ENCODE data around the gene NFIB.

NFIB gene

DNA sequence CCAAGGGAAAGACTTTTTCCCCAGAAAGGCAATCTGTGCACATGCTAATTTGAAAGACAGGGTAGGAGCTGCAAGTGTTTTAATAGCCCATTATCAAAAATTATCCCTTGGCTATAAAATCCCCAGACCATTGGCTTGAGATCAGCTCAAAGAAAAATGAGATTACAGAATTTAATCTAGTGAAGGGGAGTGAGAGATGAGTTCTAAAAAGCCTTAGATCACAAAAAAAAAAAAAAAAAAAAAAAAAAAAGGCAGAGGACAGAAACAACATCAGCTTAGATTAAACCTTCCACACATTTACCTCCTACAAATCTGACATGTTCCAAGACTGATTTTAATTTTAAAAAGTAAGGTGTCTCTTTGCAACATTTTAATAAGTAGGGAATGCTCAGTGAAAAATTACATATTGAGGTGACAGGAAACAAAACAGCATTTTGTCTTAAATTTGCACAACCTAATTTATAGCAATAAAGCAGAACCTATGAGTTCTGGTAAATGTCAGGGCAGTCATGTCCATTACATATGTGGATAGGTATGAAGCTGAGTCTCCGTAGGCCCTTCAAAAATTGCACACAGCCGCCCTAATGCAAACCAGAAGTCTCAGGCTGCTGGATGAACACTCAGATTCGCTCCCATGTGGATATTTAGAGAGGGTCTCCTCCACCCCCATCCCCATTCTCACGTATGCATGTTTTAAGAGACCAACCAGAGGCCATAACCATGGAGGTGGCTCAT lies 43.4 kb downstream of the NFIB start:
- TF ChIP-seq, protein P1, sequence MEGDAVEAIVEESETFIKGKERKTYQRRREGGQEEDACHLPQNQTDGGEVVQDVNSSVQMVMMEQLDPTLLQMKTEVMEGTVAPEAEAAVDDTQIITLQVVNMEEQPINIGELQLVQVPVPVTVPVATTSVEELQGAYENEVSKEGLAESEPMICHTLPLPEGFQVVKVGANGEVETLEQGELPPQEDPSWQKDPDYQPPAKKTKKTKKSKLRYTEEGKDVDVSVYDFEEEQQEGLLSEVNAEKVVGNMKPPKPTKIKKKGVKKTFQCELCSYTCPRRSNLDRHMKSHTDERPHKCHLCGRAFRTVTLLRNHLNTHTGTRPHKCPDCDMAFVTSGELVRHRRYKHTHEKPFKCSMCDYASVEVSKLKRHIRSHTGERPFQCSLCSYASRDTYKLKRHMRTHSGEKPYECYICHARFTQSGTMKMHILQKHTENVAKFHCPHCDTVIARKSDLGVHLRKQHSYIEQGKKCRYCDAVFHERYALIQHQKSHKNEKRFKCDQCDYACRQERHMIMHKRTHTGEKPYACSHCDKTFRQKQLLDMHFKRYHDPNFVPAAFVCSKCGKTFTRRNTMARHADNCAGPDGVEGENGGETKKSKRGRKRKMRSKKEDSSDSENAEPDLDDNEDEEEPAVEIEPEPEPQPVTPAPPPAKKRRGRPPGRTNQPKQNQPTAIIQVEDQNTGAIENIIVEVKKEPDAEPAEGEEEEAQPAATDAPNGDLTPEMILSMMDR (IDR thresholded peaks at IDR 0.05; ENCODE audit: low read depth, low read length) = no peak
- no peak overlapping the region for H3K4me3 ChIP-seq (ENCODE audit: low read depth, low read length)

DNA sequence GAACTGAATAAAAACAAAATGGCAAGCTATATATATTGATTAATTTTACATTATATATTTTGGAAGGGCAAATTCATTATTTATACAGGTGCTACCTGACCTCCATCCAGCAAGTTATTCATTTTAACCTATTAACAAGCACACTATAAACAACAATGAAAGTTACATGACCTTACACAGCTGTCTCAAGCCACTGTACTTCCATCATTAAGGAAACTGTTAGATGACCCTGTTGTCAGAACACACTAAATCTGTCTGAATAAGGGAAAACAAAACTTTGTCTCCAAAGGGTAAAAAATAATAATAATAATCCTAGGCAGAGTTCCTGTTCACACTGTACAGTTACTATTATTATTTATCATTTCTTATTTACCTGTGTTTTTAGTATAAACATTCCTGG lies 44.0 kb downstream of the NFIB start:
- TF ChIP-seq, protein P1 (IDR thresholded peaks at IDR 0.05; ENCODE audit: low read depth, low read length) = no peak
- no peak overlapping the region for H3K4me3 ChIP-seq (ENCODE audit: low read depth, low read length)

DNA sequence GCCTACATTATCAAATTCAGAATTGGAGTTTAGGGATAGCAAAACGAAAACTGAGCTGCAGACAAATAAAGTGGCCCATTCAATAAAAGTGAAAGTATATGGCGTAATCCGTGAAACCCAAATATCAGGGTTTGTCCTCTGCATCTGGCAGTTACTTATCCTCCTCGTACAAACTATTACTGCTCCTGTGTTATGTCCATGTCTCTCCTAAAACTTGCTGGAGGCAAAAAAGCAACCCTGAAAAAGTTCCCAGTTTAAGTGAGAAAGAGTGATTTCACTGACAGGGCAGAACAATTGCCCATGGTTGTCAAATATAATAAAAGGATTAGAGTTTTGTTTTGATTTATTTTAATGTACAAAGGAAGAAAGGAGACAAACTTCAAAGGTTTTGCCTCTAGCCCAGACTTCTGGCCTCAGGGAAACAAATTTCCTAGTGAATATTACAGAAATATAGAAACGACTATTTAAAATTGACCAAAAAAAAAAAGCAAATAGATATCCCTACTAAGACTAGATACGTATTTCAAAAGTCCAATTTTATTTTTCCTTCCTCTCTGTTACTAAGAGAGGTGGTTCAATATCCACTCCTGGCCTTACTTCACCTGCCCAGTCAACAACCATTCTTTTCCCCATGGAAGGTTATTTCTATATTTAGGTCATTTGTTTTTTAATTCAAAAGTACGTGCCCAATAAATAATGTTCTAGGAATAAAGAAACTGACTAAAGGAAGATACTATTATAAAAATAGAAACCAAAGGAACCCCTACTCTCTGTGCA lies 50.0 kb downstream of the NFIB start:
- no peak overlapping the region for H3K4me3 ChIP-seq (ENCODE audit: low read depth, low read length)
- TF ChIP-seq, protein P1 (IDR thresholded peaks at IDR 0.05; ENCODE audit: low read depth, low read length) = no peak

DNA sequence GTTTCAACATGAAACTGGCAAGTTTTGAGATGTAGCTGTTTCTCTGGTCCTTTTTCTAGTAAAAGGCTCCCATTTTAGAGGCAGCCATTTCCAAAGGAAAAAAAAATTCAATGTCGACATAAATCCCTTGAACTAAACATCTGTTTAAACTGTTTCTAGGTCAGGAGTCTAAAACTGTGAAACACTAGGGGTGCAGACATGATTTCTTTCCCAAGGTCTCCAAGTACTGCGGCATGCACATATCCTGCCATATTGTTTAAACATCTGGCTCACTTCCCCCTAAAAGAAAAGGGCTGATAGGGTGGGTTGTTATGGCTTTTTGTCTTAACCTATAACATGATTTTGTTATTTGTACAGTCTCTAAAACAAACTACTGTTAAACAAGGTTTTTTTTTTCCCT lies 51.1 kb downstream of the NFIB start:
- no peak overlapping the region for H3K4me3 ChIP-seq (ENCODE audit: low read depth, low read length)
- TF ChIP-seq, protein P1 (IDR thresholded peaks at IDR 0.05; ENCODE audit: low read depth, low read length) = no peak

DNA sequence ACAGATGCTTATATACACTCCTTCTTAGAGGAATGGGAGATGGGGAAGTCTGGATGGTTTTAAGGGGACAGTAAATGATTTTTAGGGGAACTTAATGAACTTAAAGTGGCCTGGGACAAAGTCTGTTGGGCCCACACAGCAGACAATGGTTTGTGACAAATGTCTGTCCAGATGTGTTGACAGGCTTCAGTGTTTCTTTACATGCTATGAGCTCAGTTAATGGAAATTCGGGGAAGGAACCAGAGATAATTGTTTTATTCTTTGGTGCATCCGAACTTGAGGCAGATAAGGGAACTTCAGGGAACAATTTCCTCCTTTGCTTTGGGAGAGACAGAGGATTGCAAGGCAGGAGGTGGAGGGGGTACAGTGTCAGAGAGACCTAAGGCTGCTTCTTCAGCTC lies 52.3 kb downstream of the NFIB start:
- TF ChIP-seq, protein P1 (IDR thresholded peaks at IDR 0.05; ENCODE audit: low read depth, low read length) = no peak
- H3K4me3 ChIP-seq (ENCODE audit: low read depth, low read length) = no peak overlapping the region

DNA sequence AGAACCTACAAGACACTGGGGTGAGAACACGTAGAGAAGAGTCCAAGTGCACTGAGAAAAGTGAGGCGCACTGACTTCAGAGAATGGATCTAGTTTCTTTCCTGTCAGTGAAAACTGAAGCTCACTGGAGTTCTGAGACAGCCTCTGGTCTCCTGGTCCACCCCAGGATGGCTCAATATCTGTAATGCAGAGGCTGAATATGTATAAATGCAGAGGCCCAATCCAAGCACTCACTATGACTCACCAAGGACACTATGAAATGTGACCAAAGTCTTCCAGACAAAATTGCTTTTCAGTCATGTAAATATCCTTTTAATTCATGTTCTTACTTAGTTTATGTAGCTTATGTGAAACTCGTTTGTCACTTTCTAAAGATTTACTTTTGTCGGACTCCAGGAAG lies 53.8 kb downstream of the NFIB start:
- TF ChIP-seq, protein P1 (IDR thresholded peaks at IDR 0.05; ENCODE audit: low read depth, low read length) = no peak
- H3K4me3 ChIP-seq (ENCODE audit: low read depth, low read length) = no peak overlapping the region

DNA sequence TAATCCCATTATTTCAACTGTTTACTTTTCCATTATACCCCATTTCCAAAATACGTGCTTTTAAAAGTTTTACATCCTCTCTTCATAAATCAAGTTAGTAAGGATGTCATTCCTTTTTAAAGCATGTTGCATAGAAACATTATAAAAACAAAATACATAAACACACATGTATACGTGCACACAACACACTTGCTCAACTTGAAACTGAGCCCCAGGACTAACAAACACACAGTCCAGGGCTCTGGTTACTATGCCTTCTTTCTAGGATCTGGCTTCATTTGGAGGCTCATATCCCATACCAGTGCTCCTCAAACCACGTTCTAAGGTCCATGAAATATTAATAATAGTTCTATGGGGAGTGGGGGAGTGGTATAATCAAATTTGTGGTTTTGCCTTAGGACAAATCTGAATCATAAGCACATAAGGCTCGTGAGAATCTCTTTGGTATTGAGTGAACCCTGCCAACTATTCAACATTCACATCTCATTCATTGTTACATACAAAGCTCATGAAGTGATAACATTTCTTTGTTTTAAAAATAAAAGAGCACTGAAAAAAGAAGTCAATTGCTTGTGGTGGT lies 55.2 kb downstream of the NFIB start:
- no peak overlapping the region for H3K4me3 ChIP-seq (ENCODE audit: low read depth, low read length)
- TF ChIP-seq, protein P1 (IDR thresholded peaks at IDR 0.05; ENCODE audit: low read depth, low read length) = no peak

All from WI38 (cell line).